Measurements from ENCODE around the gene KRT10. TPM values are rescaled to one million over a fixed set of nuclear protein-coding genes. Genes with fewer than 3 reads are reported as not detected.

Gene KRT10
- total RNA-seq, 1 donor, result 4.3 TPM

Other genes with a start within 250 kb of the KRT10 start
- gene SMARCE1, start 174.8 kb downstream of the KRT10 start, total RNA-seq, result 103 TPM
- gene KRT222, start 157.4 kb downstream of the KRT10 start, total RNA-seq, result not detected
- gene KRT24, start 118.9 kb downstream of the KRT10 start, total RNA-seq, result not detected
- not detected for gene KRT25, start 67.3 kb downstream of the KRT10 start, total RNA-seq
- gene KRT26, start 50.4 kb downstream of the KRT10 start, total RNA-seq, result not detected
- gene KRT27, start 40.1 kb downstream of the KRT10 start, total RNA-seq, result not detected
- gene KRT28, start 22.7 kb downstream of the KRT10 start, total RNA-seq, result not detected
- gene KRT12, start 44.6 kb upstream of the KRT10 start, total RNA-seq, result not detected
- gene KRT20, start 62.6 kb upstream of the KRT10 start, total RNA-seq, result not detected
- 0.52 TPM for gene KRT23, start 115.0 kb upstream of the KRT10 start, total RNA-seq
- not detected for gene KRT39, start 144.3 kb upstream of the KRT10 start, total RNA-seq
- gene KRT40, start 161.7 kb upstream of the KRT10 start, total RNA-seq, result 0.10 TPM
- gene KRTAP3-3, start 171.6 kb upstream of the KRT10 start, total RNA-seq, result 0.31 TPM
- gene KRTAP3-2, start 177.3 kb upstream of the KRT10 start, total RNA-seq, result not detected
- not detected for gene KRTAP3-1, start 186.5 kb upstream of the KRT10 start, total RNA-seq
- not detected for gene KRTAP1-5, start 204.6 kb upstream of the KRT10 start, total RNA-seq
- not detected for gene KRTAP1-4, start 207.6 kb upstream of the KRT10 start, total RNA-seq
- gene KRTAP1-3, start 212.3 kb upstream of the KRT10 start, total RNA-seq, result not detected
- not detected for gene KRTAP1-1, start 218.8 kb upstream of the KRT10 start, total RNA-seq
- gene KRTAP2-1, start 224.7 kb upstream of the KRT10 start, total RNA-seq, result not detected
- not detected for gene KRTAP2-2, start 232.6 kb upstream of the KRT10 start, total RNA-seq
- not detected for gene KRTAP2-3, start 237.5 kb upstream of the KRT10 start, total RNA-seq
- gene KRTAP2-4, start 243.3 kb upstream of the KRT10 start, total RNA-seq, result not detected

All from mononuclear cell (primary cell).